HG02642 (cell line): ENCODE data around the gene NHEJ1.

ENCODE experiments used
- ATAC-seq: cut with Tn5 transposase; IDR thresholded peaks from one replicate; pipeline ENCODE4 v1.9.1; 2021; ENCODE audit warnings: mild to moderate bottlenecking; ENCODE audit not compliant: unreplicated experiment, poor library complexity

The NHEJ1 gene

GRCh38 chr2:219168932-219169331, 8.3 kb upstream of the NHEJ1 start:
- ATAC-seq, result no peak

DNA sequence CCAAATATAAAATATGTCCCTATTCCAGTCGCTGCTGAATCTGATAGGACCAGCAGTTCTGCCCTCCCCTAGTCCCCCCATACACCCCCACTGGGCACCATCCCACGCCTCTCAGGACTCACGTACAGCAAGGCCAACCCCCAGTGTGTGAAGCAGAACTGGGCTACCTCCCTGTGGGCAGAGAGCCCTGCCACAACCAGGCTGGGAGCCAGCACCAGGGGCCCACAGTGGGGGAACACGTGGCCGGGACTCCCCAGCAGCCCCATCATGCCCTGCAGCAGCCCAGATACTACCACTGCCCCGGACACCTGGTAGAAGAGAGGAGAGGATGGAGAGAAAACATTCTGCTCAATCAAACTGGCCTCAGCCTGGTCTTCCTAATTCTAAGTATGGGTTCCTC, 7.9 kb upstream of the NHEJ1 start:
- ATAC-seq, result no peak

DNA sequence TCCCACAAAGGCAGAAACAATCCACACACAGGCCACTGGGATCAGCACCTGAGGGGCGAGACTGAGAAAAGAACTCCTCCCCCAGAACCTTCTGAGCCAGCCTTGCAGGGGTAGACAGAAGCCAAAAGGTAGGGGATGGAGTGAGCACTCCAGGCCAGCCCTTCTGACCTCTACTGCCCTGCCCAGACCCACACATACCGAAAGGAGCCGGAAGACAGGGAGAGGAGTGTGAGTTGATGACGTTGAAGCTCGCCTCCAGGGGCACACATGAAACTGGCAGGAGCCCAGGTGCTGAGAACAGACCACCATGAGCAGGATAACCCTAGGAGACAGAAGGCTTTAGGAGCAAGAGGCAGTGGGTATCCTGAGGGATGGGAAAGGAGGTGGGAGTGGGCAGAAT, 7.4 kb upstream of the NHEJ1 start:
- ATAC-seq, result no peak

DNA sequence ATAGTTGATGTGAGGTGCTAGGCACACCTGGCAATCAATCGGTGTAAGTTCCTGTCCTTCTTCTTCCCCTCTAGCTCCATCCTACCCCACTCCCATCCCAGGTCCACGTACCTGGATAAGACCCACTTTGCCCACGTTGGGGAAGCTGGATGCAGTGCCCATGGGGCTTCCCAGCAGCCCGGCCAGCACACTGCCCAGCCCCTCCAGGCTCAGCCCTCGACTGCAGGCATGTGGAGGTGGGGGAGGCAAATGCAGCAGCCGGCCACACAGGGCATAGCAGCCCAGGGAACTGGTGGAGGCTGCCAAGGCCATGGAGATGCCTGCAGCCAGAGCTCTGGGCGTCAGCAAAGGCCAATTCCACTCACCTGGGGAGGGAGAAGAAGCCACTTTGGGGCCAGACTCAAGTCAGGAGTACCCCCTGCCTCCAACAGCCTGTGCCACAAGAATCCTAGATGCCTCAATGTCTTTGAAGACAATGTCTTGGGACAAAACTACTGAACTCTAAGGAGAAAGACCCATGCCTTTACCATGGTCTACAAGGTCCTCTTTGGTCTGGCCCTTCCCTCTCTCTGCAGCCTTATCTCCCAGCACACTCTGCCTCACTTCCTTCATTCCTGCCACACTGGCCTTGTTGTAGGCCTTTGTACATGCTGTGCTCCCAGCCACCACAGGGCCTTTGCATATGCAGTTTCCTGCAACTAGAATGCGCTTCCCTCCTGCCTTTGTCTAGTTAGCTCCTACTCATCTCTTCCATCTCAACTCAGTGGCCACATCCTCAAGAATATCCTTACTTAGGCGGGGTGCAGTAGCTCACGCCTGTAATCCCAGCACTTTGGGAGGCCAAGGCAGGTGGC, 4.7 kb upstream of the NHEJ1 start:
- ATAC-seq, result no peak

DNA sequence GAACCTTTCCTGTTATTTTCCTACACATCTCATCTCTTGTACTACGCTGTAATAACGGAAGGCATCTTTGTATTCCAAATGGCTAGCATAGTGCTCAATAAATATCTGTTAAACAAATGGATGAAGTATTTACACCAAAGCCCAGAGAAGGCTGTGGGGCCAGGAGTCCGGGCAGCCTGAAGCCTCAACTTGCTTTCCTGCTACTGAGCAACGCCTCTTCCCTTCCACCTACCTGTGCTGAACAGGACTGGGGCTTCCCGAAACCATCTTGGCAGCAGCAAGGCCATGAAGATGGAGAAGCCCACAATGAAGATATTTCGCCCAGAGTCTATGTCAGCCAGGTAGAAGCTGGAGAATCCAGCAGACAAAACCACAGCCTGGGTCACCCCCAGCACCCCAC, 2.5 kb upstream of the NHEJ1 start:
- no peak for ATAC-seq

DNA sequence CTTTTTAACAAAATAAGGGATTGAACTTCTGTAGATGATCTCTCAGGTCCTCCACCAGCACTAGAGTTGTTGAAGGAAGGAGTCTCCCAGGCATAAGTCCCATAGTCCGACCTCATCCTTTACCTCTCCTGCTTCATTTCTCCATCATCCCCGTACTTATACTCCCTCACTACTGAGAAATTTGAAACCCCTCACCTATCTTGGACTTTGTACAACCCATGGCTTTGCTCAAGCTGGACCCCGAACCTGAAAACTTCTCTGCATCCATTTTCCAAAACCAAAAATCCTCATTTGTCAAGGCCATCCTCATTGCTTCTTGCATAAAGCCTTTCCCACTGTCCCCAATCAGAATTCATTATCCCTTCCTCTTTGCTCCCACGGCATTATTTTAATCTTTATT, 482 bp upstream of the NHEJ1 start:
- ATAC-seq, result no peak

DNA sequence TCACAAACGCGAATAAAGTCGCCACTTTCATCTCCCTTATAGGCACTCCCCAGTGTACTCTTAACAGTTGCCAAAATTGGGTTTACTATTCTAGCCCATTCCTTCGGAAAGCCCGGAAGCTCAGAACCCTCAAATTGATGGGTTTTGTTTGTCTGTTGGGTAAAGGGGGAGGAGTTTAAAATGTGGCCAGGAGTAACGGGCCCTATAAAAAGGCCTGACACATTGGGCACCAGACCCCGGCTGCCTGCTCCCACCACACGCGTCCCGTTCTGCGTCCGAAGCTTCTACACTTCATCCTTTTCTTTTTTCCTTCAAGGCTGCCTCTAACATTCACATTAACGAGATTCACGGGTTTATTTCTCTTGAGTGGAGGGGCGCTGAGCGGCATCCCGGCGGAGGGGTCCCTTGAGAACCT, 837 bp downstream of the NHEJ1 start:
- ATAC-seq, result no peak

GRCh38 chr2:219158586-219158985, 2.0 kb downstream of the NHEJ1 start:
- no peak for ATAC-seq

GRCh38 chr2:219158025-219158424, 2.6 kb downstream of the NHEJ1 start:
- ATAC-seq, result no peak

DNA sequence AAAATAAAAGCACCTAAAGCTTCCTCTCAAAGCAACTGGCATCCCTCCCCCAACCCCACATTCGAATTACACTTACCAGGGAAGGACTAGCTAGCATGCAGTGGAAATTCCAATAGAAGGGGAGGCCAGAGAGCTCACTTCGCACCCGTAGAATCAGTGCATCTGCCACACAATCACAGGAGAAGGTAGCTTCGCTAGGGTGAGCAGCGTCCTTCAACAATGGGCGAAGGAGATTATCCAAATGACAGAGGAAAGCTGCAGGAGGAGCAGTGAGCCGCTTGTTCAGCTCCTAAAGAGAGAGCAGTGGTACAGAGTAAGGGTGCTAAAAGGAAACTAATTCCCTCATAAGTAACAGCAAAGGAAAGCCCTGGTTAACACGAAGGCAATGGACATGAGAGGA, 3.2 kb downstream of the NHEJ1 start:
- ATAC-seq, result no peak

- ATAC-seq, result no peak
These were observed 5.5 kb downstream of the NHEJ1 start for GRCh38 chr2:219155054-219155644.

- no peak for ATAC-seq
These were observed 10.9 kb downstream of the NHEJ1 start for GRCh38 chr2:219149667-219150066.

DNA sequence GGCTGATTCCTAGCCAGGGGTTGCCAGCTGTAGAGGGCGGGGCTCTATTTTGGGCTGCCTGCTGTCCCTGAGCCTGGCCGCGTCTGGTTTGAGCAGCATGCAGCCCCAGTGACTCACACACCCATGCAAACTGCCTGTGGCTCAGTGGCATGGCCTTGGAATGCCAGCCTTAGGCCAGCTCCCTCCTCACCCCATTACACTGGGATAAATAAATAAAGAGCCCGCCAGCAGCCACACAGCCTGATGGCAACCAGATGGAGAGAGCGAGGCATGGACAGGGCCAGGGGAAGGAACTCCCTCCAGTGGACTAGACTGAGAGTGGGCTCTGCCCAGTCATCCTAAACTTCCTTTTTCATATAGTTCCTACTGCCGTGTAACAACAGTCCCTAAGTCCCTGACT, 18.3 kb downstream of the NHEJ1 start:
- ATAC-seq, result no peak

- ATAC-seq, result no peak
These were observed 19.9 kb downstream of the NHEJ1 start for GRCh38 chr2:219140722-219141121.

DNA sequence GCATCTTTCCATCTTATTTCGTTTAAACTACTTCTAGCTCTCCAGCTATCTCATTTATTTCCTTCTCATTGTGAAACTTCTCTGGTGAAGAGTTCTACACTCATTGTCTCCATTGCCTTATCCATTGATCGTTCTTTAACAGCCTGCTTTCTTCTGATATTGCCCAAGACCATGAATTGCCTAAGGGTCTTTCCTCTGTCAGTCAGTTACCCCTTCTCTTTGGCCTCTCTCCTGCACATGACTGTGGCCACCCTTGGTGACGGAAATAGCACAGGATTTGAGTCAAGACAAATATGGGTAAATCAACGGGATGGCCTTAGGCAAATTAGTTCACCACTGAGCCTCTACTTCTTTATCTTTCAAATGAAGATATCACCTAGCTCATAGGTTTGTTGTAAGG, 26.6 kb downstream of the NHEJ1 start:
- no peak for ATAC-seq

DNA sequence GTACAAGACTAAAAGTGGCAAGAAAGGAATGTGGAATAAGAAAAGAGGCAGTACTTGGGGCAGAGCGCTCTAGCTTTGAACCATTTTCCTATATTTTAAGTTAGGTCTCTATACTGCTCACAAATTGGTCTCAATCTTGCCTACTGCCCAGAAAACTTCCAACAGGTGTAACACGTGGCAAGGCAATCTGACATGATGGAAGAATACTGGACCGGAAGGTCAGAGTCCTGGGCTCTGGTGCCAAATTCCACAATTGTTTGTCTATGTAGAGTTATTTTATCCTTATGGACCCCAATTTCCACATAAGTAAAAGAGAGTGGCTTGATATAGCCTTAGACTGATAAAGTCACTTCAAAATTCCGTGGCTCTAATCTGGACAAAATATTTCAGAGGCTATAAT, 28.9 kb downstream of the NHEJ1 start:
- ATAC-seq, result no peak

- ATAC-seq, result no peak
These were observed 29.3 kb downstream of the NHEJ1 start for GRCh38 chr2:219131327-219131726.

DNA sequence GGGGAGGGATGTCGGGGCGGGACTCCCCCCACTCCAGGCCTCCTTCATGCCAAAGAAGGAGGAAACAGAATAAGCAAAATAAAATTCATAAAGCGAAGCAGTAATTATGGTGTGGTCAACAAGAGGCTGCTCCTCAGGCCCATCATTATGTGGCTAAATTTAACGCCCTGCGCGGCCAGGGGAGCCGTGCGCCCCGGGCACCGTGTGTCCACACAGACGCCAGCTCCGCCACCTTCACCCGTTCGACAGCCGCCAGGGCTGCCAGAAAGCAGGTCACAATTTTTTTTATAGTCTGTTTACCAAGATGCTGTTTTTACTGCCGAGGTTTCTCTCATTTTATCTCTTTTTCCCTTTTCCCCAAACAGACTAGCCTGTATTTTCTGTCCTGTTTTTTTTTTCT, 31.0 kb downstream of the NHEJ1 start:
- no peak for ATAC-seq

DNA sequence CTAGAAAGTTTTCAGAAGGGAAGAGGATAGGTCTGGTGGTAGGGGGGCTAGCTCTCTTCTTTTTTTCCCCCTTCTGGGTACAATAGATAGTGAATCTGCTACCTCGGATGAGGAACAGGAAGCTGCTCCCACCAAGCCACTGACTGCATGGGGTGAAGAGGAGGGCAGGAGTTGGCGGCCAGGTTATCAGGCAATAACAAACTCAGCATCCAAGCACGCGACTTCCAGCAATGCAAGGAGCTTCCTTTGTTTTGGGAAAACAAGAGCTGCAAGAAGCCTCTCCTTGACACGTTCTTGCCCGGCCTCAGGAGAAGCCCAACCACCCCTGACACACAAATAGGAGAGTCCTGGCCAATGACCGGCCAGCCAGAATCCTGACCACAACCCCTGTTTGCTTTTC, 32.2 kb downstream of the NHEJ1 start:
- no peak for ATAC-seq

DNA sequence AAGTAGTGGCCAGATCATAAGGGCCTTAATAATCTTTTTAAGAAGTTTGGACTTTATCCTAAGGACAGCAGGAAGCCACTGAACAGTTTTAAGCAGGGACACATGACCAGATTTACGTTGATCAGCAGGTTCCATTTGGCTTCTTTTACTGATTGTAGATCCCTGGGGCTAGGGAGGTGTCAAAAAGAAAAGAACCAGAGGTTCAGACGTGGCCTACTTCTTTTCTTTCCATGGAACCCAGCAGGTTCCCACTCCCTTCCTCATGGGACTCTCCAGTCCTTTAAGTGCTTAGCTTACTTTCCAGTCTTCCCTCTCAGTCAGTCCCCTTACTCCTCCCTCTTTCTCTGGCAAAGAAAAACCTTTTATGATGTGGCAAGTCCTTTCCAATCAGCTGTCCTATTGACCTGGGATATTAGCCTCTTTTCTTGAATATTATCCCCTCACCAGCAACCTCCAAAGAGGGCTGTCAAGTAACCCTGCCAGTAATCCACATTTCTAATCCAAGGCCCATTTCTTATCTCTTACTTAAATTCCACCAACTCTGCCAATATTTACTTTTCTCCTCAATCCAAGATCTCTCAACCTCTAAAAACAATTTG, 33.5 kb downstream of the NHEJ1 start:
- ATAC-seq, result no peak

DNA sequence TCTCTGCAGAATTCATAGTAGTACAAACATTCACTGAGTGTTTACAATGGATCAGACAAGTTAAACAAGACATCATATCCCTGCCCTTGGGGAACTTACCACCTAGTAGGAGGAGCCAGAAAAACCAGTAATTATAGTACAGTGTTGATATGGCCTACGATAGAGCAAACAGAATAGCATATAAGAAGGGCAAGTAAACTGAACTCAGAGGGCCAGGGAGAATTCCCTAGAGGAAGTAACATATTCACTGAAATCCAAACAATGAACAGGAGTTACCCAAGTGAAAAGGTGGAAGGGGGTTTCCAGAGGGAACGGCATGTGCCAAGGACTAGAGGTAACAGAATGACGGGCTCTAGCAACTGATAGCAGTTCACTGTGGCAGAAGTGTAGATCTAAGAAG, 34.1 kb downstream of the NHEJ1 start:
- no peak for ATAC-seq

DNA sequence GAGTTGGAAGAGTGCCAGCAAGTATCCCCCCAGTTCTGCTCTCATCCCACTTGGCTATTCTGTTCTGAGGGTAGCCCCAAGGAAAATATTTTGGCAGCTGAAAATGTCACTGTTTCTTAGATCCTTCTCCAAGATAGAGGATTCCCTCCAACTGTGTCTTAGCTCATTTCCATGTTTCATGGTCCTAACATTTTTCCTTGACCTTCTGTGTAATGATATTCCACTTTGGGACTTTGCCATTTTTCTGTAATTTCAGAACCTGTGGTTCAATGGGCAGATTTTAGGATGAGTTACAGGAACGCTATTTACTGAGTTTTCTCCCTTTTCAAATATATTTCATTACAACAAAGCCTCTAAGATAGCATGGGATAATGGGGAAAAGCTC, 34.7 kb downstream of the NHEJ1 start:
- ATAC-seq, result no peak
